RWPE1 (cell line): ENCODE data around the gene ERVMER34-1.

ENCODE experiments used
- CTCF ChIA-PET: fragments of 350-600 bp; sonication (Branson Sonifier 250); formaldehyde crosslinking; extraction: SDS; loops from one replicate; lab custom pipeline; 2021; lab: Yijun Ruan, JAX
- POLR2A ChIA-PET: fragments of 400-600 bp; formaldehyde crosslinking; extraction: SDS; loops from one replicate; lab custom pipeline; 2020; ENCODE audit warnings: antibody characterized with exemption; ENCODE audit not compliant: low non-redundant PET; lab: Yijun Ruan, JAX
- DNase-seq: peaks from one replicate; pipeline ENCODE4 v3.0.0; 2012; ENCODE audit warnings: low spot score
- H3K27ac ChIP-seq: fragments of 450-650 bp; 2 replicates; pipeline ENCODE4 v1.5.1; 2017
- CTCF ChIP-seq: fragments of 450-650 bp; conservative IDR thresholded peaks from 2 replicates; pipeline ENCODE4 v1.5.1; 2017; ENCODE audit warnings: low read depth, mild to moderate bottlenecking

The ERVMER34-1 gene

GRCh38 chr4:52728691-52729240, 22.5 kb downstream of the ERVMER34-1 start:
- H3K27ac ChIP-seq: no peak overlapping the region
- DNase-seq: no peak
- POLR2A ChIA-PET: no interaction called here
- CTCF ChIA-PET: no interaction called here
- no peak for TF ChIP-seq CTCF

- ChIA-PET CTCF (interaction anchor here (0.6 kb wide), 1 partner anchor 12 kb away, joined by 3 read pairs; no protein-coding TSS in a partner anchor), POLR2A (no interaction called here)
- H3K27ac ChIP-seq: no peak overlapping the region
- no peak for DNase-seq
- no peak for TF ChIP-seq CTCF
These were observed 24.2 kb downstream of the ERVMER34-1 start for GRCh38 chr4:52726826-52727580.

- ChIA-PET CTCF (interaction anchor here (0.7 kb wide), 1 partner anchor 145 kb away, joined by 3 read pairs; no protein-coding TSS in a partner anchor), POLR2A (interaction anchor here (0.5 to 3.6 kb wide), 7 partner anchors 9 to 159 kb away, joined by 3 to 19 read pairs (median 5); no protein-coding TSS in a partner anchor)
- TF ChIP-seq CTCF: no peak
- peak overlapping the region; percentile 77 for H3K27ac ChIP-seq
- peak; percentile 94 for DNase-seq
These were observed 29.0 kb downstream of the ERVMER34-1 start for GRCh38 chr4:52721968-52722815.

- POLR2A ChIA-PET: interaction anchor here (0.6 kb wide), 1 partner anchor 60 kb away, joined by 3 read pairs; no protein-coding TSS in a partner anchor
- no peak for TF ChIP-seq CTCF
These were observed 33.1 kb downstream of the ERVMER34-1 start for GRCh38 chr4:52718123-52718522.

GRCh38 chr4:52716364-52717151, 34.7 kb downstream of the ERVMER34-1 start:
- peak overlapping the region; percentile 13 for H3K27ac ChIP-seq
- TF ChIP-seq CTCF: no peak
- ChIA-PET CTCF (interaction anchor here (0.6 to 1.1 kb wide), 2 partner anchors 73 to 266 kb away, joined by 3 to 4 read pairs; no protein-coding TSS in a partner anchor), POLR2A (no interaction called here)
- no peak for DNase-seq

More at GRCh38 chr4:52718123-52718522, 33.1 kb downstream of the ERVMER34-1 start:
- DNase-seq: no peak
- H3K27ac ChIP-seq: peak overlapping the region; percentile 40; the same call in 1 of the 2 replicates
- CTCF ChIA-PET: no interaction called here
